ENCODE data around the gene PRKAR1B.

DNA sequence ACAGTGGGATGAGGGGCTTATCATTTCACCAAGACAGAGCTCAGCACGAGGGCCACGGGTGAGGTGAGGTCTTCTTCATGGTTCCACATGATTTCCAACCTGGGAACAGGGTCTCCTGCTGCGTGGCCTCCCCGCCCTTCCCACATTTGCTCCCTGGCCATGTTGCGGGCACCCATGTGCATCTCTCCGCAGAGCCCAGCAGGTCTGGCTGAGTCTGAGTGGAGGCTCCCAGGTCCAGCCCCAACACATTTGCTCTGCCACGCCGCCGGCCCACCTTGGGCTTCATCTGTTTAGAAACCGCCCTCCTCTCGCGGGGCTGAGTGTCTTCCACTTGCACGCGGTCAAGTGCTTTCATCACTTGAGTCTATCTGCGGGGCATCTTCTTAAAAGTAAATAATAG, 14.8 kb upstream of the PRKAR1B start:
- TF ChIP-seq, protein P1, sequence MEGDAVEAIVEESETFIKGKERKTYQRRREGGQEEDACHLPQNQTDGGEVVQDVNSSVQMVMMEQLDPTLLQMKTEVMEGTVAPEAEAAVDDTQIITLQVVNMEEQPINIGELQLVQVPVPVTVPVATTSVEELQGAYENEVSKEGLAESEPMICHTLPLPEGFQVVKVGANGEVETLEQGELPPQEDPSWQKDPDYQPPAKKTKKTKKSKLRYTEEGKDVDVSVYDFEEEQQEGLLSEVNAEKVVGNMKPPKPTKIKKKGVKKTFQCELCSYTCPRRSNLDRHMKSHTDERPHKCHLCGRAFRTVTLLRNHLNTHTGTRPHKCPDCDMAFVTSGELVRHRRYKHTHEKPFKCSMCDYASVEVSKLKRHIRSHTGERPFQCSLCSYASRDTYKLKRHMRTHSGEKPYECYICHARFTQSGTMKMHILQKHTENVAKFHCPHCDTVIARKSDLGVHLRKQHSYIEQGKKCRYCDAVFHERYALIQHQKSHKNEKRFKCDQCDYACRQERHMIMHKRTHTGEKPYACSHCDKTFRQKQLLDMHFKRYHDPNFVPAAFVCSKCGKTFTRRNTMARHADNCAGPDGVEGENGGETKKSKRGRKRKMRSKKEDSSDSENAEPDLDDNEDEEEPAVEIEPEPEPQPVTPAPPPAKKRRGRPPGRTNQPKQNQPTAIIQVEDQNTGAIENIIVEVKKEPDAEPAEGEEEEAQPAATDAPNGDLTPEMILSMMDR (IDR thresholded peaks at IDR 0.05 in 2 of 3, conservative IDR thresholded peaks at IDR 0.05 in 1 of 3; ENCODE audit: borderline replicate concordance in 1 of 3, insufficient read depth in 1 of 3, low read depth in 2 of 3, low read length in 2 of 3) = no peak
- TF ChIP-seq ZNF274 (IDR thresholded peaks at IDR 0.05; ENCODE audit: low read depth, low read length) (no peak), ZFX (IDR thresholded peaks at IDR 0.05) (no peak), POLR2AphosphoS5 (IDR thresholded peaks at IDR 0.05; ENCODE audit: low read depth, low read length) (no peak), EZH2phosphoT487 (IDR thresholded peaks at IDR 0.05; ENCODE audit: borderline replicate concordance) (no peak)

All from HCT116 (cell line).